ENCODE data around the gene PACRG. TPM values are rescaled to one million over a fixed set of nuclear protein-coding genes. Genes with fewer than 3 reads are reported as not detected.

PACRG gene
- total RNA-seq, 2 experiments from 2014 or later, result not detected

DNA sequence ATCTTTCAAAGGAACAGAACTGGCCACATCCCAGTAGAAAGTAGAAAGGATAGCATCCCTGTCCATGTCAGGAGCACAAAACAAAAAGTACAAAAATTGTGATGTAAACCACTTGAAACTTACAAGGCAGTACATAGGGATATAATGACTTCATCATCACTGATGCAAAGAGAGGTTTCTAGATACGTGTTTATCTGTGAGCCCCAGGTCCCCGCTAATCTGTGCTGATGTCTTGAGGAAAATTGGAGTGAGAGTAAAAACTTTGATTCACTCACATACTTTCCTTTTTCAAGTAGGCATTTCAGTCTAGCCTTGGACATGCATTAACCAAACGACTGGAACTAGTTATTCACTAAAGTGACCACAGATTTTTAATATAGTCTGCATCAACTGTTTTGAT lies 470.1 kb downstream of the PACRG start:
- TF ChIP-seq EZH2phosphoT487 (IDR thresholded peaks at IDR 0.05; ENCODE audit: borderline replicate concordance, low read depth, low read length), result no peak
- TF ChIP-seq, protein P1, sequence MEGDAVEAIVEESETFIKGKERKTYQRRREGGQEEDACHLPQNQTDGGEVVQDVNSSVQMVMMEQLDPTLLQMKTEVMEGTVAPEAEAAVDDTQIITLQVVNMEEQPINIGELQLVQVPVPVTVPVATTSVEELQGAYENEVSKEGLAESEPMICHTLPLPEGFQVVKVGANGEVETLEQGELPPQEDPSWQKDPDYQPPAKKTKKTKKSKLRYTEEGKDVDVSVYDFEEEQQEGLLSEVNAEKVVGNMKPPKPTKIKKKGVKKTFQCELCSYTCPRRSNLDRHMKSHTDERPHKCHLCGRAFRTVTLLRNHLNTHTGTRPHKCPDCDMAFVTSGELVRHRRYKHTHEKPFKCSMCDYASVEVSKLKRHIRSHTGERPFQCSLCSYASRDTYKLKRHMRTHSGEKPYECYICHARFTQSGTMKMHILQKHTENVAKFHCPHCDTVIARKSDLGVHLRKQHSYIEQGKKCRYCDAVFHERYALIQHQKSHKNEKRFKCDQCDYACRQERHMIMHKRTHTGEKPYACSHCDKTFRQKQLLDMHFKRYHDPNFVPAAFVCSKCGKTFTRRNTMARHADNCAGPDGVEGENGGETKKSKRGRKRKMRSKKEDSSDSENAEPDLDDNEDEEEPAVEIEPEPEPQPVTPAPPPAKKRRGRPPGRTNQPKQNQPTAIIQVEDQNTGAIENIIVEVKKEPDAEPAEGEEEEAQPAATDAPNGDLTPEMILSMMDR (conservative IDR thresholded peaks at IDR 0.05; ENCODE audit: low read length), result no peak
- CTCF ChIA-PET (ENCODE audit: unreplicated experiment), result no interaction called here
- no peaks in the 10 kb centered on the region for H3K9me2 ChIP-seq (ENCODE audit: insufficient read depth, low read length)

DNA sequence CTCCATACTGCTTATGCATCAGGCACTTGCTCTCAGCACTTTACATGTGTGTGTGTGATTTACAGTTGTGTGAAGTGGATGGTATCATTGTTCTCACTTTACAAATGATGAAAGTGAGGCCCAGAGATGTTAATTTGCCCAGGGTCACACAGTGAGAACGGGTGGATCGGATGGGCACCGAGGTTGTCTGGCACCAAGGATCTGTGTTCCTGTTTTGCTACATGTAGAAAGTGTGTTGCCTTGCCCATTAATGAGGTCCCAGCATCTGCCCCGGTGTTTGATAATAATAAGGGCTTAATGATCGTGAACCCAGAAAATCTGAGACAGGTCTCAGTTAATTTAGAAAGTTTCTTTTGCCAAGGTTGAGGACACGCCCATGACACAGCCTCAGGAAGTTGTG lies 470.6 kb downstream of the PACRG start:
- Histone ChIP-seq H3K9me2 (ENCODE audit: insufficient read depth, low read length) (no peaks in the 10 kb centered on the region), H3K36me3 (ENCODE audit: insufficient read depth, low read length) (no peaks in the 10 kb centered on the region), H3K4me1 (ENCODE audit: insufficient read depth, low read length, poor library complexity, severe bottlenecking) (no peaks in the 10 kb centered on the region), H3K79me2 (ENCODE audit: insufficient read depth, low read depth, low read length) (no peaks in the 10 kb centered on the region), H3K9me3 (ENCODE audit: low read length) (no peaks in the 10 kb centered on the region), H4K20me1 (ENCODE audit: insufficient read depth, low read length) (no peaks in the 10 kb centered on the region), H2AFZ (ENCODE audit: low read length) (no peak overlapping the region), H3K27ac (ENCODE audit: low read depth, low read length, poor library complexity, severe bottlenecking) (no peak overlapping the region), H3K4me2 (ENCODE audit: low read length) (no peak overlapping the region), H3K4me3 (ENCODE audit: low read depth, low read length, poor library complexity, severe bottlenecking) (no peak overlapping the region)
- BruUV-seq (replicated peaks), result no TSS peak
- CTCF ChIA-PET (ENCODE audit: unreplicated experiment), result no interaction called here
- POLR2A ChIA-PET, result no interaction called here
- intact Hi-C loops (cut with micrococcal nuclease; ENCODE audit: unreplicated experiment), result no loop called here
- no peak for DNase-seq (ENCODE audit: low spot score)
- no peak for TF ChIP-seq EZH2phosphoT487 (IDR thresholded peaks at IDR 0.05; ENCODE audit: borderline replicate concordance, low read depth, low read length)
- TF ChIP-seq, protein P1 (conservative IDR thresholded peaks at IDR 0.05; ENCODE audit: low read length), result no peak

More for the DNA sequence above, 470.1 kb downstream of the PACRG start:
- no peaks in the 10 kb centered on the region for H3K36me3 ChIP-seq (ENCODE audit: insufficient read depth, low read length)
- intact Hi-C loops (cut with micrococcal nuclease; ENCODE audit: unreplicated experiment), result no loop called here
- BruUV-seq (replicated peaks), result no TSS peak
- H3K27ac ChIP-seq (ENCODE audit: low read depth, low read length, poor library complexity, severe bottlenecking), result no peak overlapping the region
- POLR2A ChIA-PET, result no interaction called here
- H3K4me2 ChIP-seq (ENCODE audit: low read length), result no peak overlapping the region
- H3K4me3 ChIP-seq (ENCODE audit: low read depth, low read length, poor library complexity, severe bottlenecking), result no peak overlapping the region
- H3K9me3 ChIP-seq (ENCODE audit: low read length), result no peaks in the 10 kb centered on the region
- no peaks in the 10 kb centered on the region for H3K79me2 ChIP-seq (ENCODE audit: insufficient read depth, low read depth, low read length)
- H3K4me1 ChIP-seq (ENCODE audit: insufficient read depth, low read length, poor library complexity, severe bottlenecking), result no peaks in the 10 kb centered on the region
- no peak overlapping the region for H2AFZ ChIP-seq (ENCODE audit: low read length)
- H4K20me1 ChIP-seq (ENCODE audit: insufficient read depth, low read length), result no peaks in the 10 kb centered on the region
- no peak for DNase-seq (ENCODE audit: low spot score)

DNA sequence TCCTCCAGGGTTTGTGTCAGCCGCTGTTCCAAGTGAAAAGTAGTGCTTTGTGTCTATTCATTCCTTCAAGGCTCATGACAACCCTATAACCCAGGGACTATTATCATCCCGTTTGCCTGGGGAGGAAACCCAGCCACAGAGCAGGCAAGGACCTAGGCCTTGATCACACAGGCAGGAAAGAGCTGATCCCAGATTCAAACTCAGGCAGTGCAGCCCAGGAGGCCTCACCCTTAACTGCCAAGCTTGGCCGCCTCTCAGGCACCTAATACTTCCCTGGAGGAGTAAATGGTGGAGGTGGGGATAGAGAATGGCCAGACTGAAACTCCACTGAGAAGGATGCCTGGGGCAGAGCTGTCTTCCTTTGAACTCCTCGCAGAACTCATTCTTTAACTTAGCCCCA lies 471.6 kb downstream of the PACRG start:
- Histone ChIP-seq H3K9me2 (ENCODE audit: insufficient read depth, low read length) (no peaks in the 10 kb centered on the region), H4K20me1 (ENCODE audit: insufficient read depth, low read length) (no peaks in the 10 kb centered on the region), H3K4me3 (ENCODE audit: low read depth, low read length, poor library complexity, severe bottlenecking) (no peak overlapping the region), H3K27ac (ENCODE audit: low read depth, low read length, poor library complexity, severe bottlenecking) (no peak overlapping the region), H3K9me3 (ENCODE audit: low read length) (no peaks in the 10 kb centered on the region), H3K4me1 (ENCODE audit: insufficient read depth, low read length, poor library complexity, severe bottlenecking) (no peaks in the 10 kb centered on the region), H3K4me2 (ENCODE audit: low read length) (no peak overlapping the region), H2AFZ (ENCODE audit: low read length) (no peak overlapping the region), H3K36me3 (ENCODE audit: insufficient read depth, low read length) (no peaks in the 10 kb centered on the region), H3K79me2 (ENCODE audit: insufficient read depth, low read depth, low read length) (no peaks in the 10 kb centered on the region)
- no peak for DNase-seq (ENCODE audit: low spot score)
- TF ChIP-seq, protein P1 (conservative IDR thresholded peaks at IDR 0.05; ENCODE audit: low read length), result no peak
- no TSS peak for BruUV-seq (replicated peaks)
- intact Hi-C loops (cut with micrococcal nuclease; ENCODE audit: unreplicated experiment), result no loop called here
- ChIA-PET CTCF (ENCODE audit: unreplicated experiment) (no interaction called here), POLR2A (interaction anchor here (0.6 to 1.0 kb wide), 2 partner anchors 24 to 37 kb away, joined by 3 to 4 read pairs; no protein-coding TSS in a partner anchor)

Data from OCI-LY7 (cell line).